K562 (cell line): ENCODE data around the gene TAC1. TPM values are rescaled to one million over a fixed set of nuclear protein-coding genes. Genes with fewer than 3 reads are reported as not detected.

Experiments used
- ATAC-seq: fragments of 200-7000 bp; cut with Tn5 transposase; 3 replicates; pipeline ENCODE4 v1.9.1; 2020; ENCODE audit warnings: moderate library complexity
- BruUV-seq: library from RNA; stranded (reverse); fragments of 400-500 nt; replicated peaks from 2 replicates; lab custom pipeline; 2021; lab: Mats Ljungman, UMichigan
- CTCF ChIA-PET: fragments of 300-600 bp; formaldehyde crosslinking; extraction: SDS; loops from one replicate; lab custom pipeline; 2021; ENCODE audit warnings: low intra/inter-chr PET ratio; lab: Yijun Ruan, JAX
- POLR2A ChIA-PET: fragments of 300-600, 350-650 bp; sonication (Branson Sonifier 250); formaldehyde crosslinking; extraction: SDS; loops from one replicate; lab custom pipeline; 2021; ENCODE audit warnings: antibody characterized with exemption, inconsistent platforms; lab: Yijun Ruan, JAX
- DNase-seq, 4 experiments: peaks; one replicate each; pipeline versions ENCODE4 v3.0.0 to v3.0.0-alpha.2; 2011 to 2018; ENCODE audit warnings: low spot score in 3 of 4, mixed read lengths in 3 of 4; ENCODE audit errors: extremely low read depth in 1 of 4
- FAIRE-seq: peaks from 2 replicates; lab custom pipeline; 2011; peaks lifted over from hg19 to GRCh38; lab: Jason Lieb, UNC
- H2AFZ ChIP-seq: 2 replicates; pipeline ENCODE4 v1.6.0; 2011; ENCODE audit warnings: low read depth, low read length, control low read depth, inconsistent platforms
- H3K27ac ChIP-seq: fragments of 200-600 bp; 3 replicates; pipeline ENCODE4 v1.8.0; 2011; ENCODE audit warnings: low read depth, mild to moderate bottlenecking, control low read depth, inconsistent platforms, low read length, moderate library complexity, mixed read lengths; ENCODE audit errors: extremely low read depth
- H3K27me3 ChIP-seq, 2 experiments: fragments of 300-600 bp in 1 of 2; 2 replicates in 1 of 2; 3 replicates in 1 of 2; pipeline versions ENCODE4 v1.6.0 to v1.8.0; 2011; ENCODE audit warnings: inconsistent platforms in 2 of 2, low read length in 2 of 2, mild to moderate bottlenecking in 1 of 2, mixed read lengths in 1 of 2, moderate library complexity in 1 of 2; ENCODE audit not compliant: control insufficient read depth in 2 of 2, insufficient read depth in 2 of 2
- H3K36me3 ChIP-seq: fragments of 300-600 bp; 3 replicates; pipeline ENCODE4 v1.8.0; 2011; ENCODE audit warnings: mild to moderate bottlenecking, low read length, inconsistent platforms; ENCODE audit not compliant: control insufficient read depth, insufficient read depth
- H3K4me1 ChIP-seq, 2 experiments: fragments of 200-600 bp in 1 of 2; replicated peaks in 1 of 2; 2 replicates in 1 of 2; 3 replicates in 1 of 2; pipeline versions ENCODE4 v1.5.1 to v1.8.0; 2011; ENCODE audit warnings: inconsistent platforms in 2 of 2, low read length in 2 of 2, mild to moderate bottlenecking in 1 of 2, mixed read lengths in 1 of 2, moderate library complexity in 1 of 2; ENCODE audit not compliant: control insufficient read depth in 2 of 2, insufficient read depth in 2 of 2
- H3K4me2 ChIP-seq: 2 replicates; pipeline ENCODE4 v1.6.1; 2011; ENCODE audit warnings: low read length, control low read depth, inconsistent platforms, mixed read lengths; ENCODE audit not compliant: insufficient read depth
- H3K4me3 ChIP-seq: fragments of 200-600 bp; sonication (generic), shearing (Covaris generic); 2 replicates; pipeline ENCODE4 v1.5.1; 2016; ENCODE audit warnings: control low read depth, inconsistent platforms
- H3K79me2 ChIP-seq: fragments of 200-600 bp; 3 replicates; pipeline ENCODE4 v1.8.0; 2011; ENCODE audit warnings: low read length, inconsistent platforms; ENCODE audit not compliant: control insufficient read depth, insufficient read depth
- H3K9ac ChIP-seq, 2 experiments: 2 replicates each; pipeline versions ENCODE4 v1.6.0 to v1.6.1; 2011; ENCODE audit warnings: low read depth in 2 of 2, low read length in 2 of 2, control low read depth in 1 of 2, inconsistent platforms in 1 of 2, mild to moderate bottlenecking in 1 of 2, mixed read lengths in 1 of 2; ENCODE audit not compliant: insufficient read depth in 1 of 2
- H3K9me1 ChIP-seq: one replicate; pipeline ENCODE4 v1.6.0; 2011; ENCODE audit warnings: inconsistent platforms, mild to moderate bottlenecking, low read length, moderate library complexity; ENCODE audit not compliant: control insufficient read depth, insufficient read depth
- H3K9me3 ChIP-seq: replicated peaks from 2 replicates; pipeline ENCODE4 v1.5.1; 2011; ENCODE audit warnings: low read depth, low read length, inconsistent platforms; ENCODE audit not compliant: control insufficient read depth, insufficient read depth
- H4K20me1 ChIP-seq: replicated peaks from 2 replicates; pipeline ENCODE4 v1.6.1; 2011; ENCODE audit warnings: low read length, inconsistent platforms, mixed read lengths; ENCODE audit not compliant: control insufficient read depth, insufficient read depth
- DACH1 ChIP-seq: fragments of 450-650 bp; IDR thresholded peaks from 2 replicates; pipeline ENCODE4 v1.6.1; 2018; ENCODE audit not compliant: partially characterized antibody
- FIP1L1 ChIP-seq: fragments of 200-400 bp; formaldehyde crosslinking; IDR thresholded peaks from 2 replicates; pipeline ENCODE4 v1.6.1; 2018; ENCODE audit warnings: mild to moderate bottlenecking, low read depth, low read length; ENCODE audit not compliant: poor library complexity, severe bottlenecking
- HOMEZ ChIP-seq: fragments of 250-450 bp; sonication (Bioruptor Pico); IDR thresholded peaks from 2 replicates; pipeline ENCODE4 v1.4.0; 2020; ENCODE audit warnings: mild to moderate bottlenecking, moderate library complexity
- IRF2 ChIP-seq: sonication (generic); formaldehyde crosslinking; IDR thresholded peaks from 2 replicates; pipeline ENCODE4 v1.8.1; 2022; ENCODE audit warnings: mild to moderate bottlenecking, missing genetic modification reagents
- KLF13 ChIP-seq: fragments of 450-650 bp; IDR thresholded peaks from 2 replicates; pipeline ENCODE4 v1.6.1; 2016; ENCODE audit warnings: missing genetic modification characterization, low read depth, mild to moderate bottlenecking, missing compliant biosample characterization, moderate library complexity, borderline replicate concordance
- LARP7 ChIP-seq: fragments of 450-650 bp; IDR thresholded peaks from 2 replicates; pipeline ENCODE4 v1.6.1; 2016
- MCM3 ChIP-seq: fragments of 450-650 bp; IDR thresholded peaks from 2 replicates; pipeline ENCODE4 v1.6.1; 2016
- NEUROD1 ChIP-seq: fragments of 150-350 bp; IDR thresholded peaks from 2 replicates; pipeline ENCODE4 v1.6.1; 2014; ENCODE audit warnings: borderline replicate concordance, low read length, low read depth; ENCODE audit not compliant: partially characterized antibody
- NFXL1 ChIP-seq: fragments of 450-650 bp; formaldehyde crosslinking; IDR thresholded peaks from 2 replicates; pipeline ENCODE4 v1.4.0; 2021; ENCODE audit warnings: mild to moderate bottlenecking
- NR2C1 ChIP-seq, 2 experiments: fragments of 450-650 bp; IDR thresholded peaks; 2 replicates each; pipeline ENCODE4 v1.6.1; 2017; ENCODE audit warnings: mild to moderate bottlenecking in 2 of 2, antibody characterized with exemption in 1 of 2, inconsistent platforms in 1 of 2, missing compliant biosample characterization in 1 of 2, missing genetic modification characterization in 1 of 2
- PTBP1 ChIP-seq: fragments of 200-400 bp; formaldehyde crosslinking; IDR thresholded peaks from 2 replicates; pipeline ENCODE4 v1.6.1; 2017; ENCODE audit warnings: low read depth, low read length
- SIRT6 ChIP-seq: IDR thresholded peaks from one replicate; pipeline ENCODE4 v1.6.1; 2012; ENCODE audit warnings: low read depth, mild to moderate bottlenecking, control low read depth, inconsistent platforms, low read length, moderate library complexity
- XRCC4 ChIP-seq: IDR thresholded peaks from one replicate; pipeline ENCODE4 v1.6.1; 2011; ENCODE audit not compliant: insufficient read depth, insufficient read length; ENCODE audit errors: extremely low read depth
- ZNF124 ChIP-seq: sonication (generic); formaldehyde crosslinking; IDR thresholded peaks from 2 replicates; pipeline ENCODE4 v1.8.1; 2022; ENCODE audit warnings: missing genetic modification reagents
- ZNF518B ChIP-seq: fragments of 250-450 bp; sonication (Bioruptor Pico); IDR thresholded peaks from 2 replicates; pipeline ENCODE4 v1.5.0; 2021; ENCODE audit warnings: mild to moderate bottlenecking, moderate library complexity
- ZNF778 ChIP-seq: fragments of 450-650 bp; formaldehyde crosslinking; IDR thresholded peaks from 2 replicates; pipeline ENCODE4 v1.4.0; 2020; ENCODE audit warnings: mild to moderate bottlenecking, moderate library complexity
- WGBS: fragments of 100-300 bp; shearing (Covaris generic); methylation state at CpG from one replicate; pipeline ENCODE4 v1.1.6; 2016; ENCODE audit warnings: low coverage, mixed read lengths; ENCODE audit not compliant: insufficient coverage; ENCODE audit errors: missing lambda C conversion rate; 5-methylcytosine and 5-hydroxymethylcytosine counted together
- in situ Hi-C: fragments of 300-500 bp; cut with MboI; formaldehyde crosslinking; loops from 4 replicates; pipeline ENCODE4 v1.15.0; 2018; ENCODE audit warnings: inconsistent platforms, mixed read lengths
- intact Hi-C: fragments of 100-400 bp; cut with micrococcal nuclease; formaldehyde crosslinking; loops from 2 replicates; pipeline ENCODE4 v1.14.2; 2022
- polyA plus RNA-seq, 8 experiments: library from polyadenylated mRNA; depleted of rRNA in 4 of 8; stranded (reverse) in 5 of 8; unstranded in 3 of 8; fragments of >200 nt; fragmentation: Nextera tagmentation in 2 of 8; fragmentation: Illumina TruSeq in 1 of 8; extraction: Ambion mirVana in 2 of 8; extraction: Trizol in 1 of 8; gene quantifications; 2 replicates each; pipeline versions ENCODE4 v1.2.1 to v1.2.3, GENCODE V29; 2011 to 2014; ENCODE audit warnings: inconsistent platforms in 1 of 8, missing spikeins in 1 of 8
- total RNA-seq, 7 experiments: library from RNA; depleted of rRNA in 6 of 7; stranded (reverse); fragments of >200 nt in 6 of 7; fragmentation: Illumina TruSeq in 2 of 7; extraction: Trizol in 2 of 7; gene quantifications; 2 replicates each; pipeline versions ENCODE4 v1.2.1 to v1.2.3, GENCODE V29; 2011 to 2021; ENCODE audit warnings: low replicate concordance in 1 of 7

The TAC1 gene
- total and polyA plus RNA-seq, 9 of the 15 experiments (the other 6 are each of a cell fraction or from before 2014, with no cell fraction given) = 0.06 to 0.12 TPM; not detected in 7

- TF ChIP-seq HOMEZ (CRISPR knock-in tag) = no peak
- TF ChIP-seq NEUROD1 = no peak
- TF ChIP-seq LARP7 = no peak
- TF ChIP-seq DACH1 = no peak
- no peak for TF ChIP-seq NFXL1 (CRISPR knock-in tag)
- no peak for TF ChIP-seq MCM3
- TF ChIP-seq IRF2 = no peak
These were observed 2.4 kb downstream of the TAC1 start (continued) for GRCh38 chr7:97734255-97734654.

- Histone ChIP-seq H2AFZ (no peak overlapping the region), H3K36me3 (no peaks in the 10 kb centered on the region), H3K4me1 (peaks cover 0 to 14% of the 10 kb centered on the region in 2 experiments; a peak in 2 of 5 replicates), H3K9me1 (no peaks in the 10 kb centered on the region), H3K79me2 (no peaks in the 10 kb centered on the region), H3K4me3 (no peak overlapping the region), H3K9ac (no peak overlapping the region), H3K9me3 (no peaks in the 10 kb centered on the region), H3K4me2 (no peak overlapping the region), H3K27ac (no peak overlapping the region), H3K27me3 (peaks cover 29 to 37% of the 10 kb centered on the region in 2 experiments), H4K20me1 (no peaks in the 10 kb centered on the region)
- WGBS = 2% methylated on average over 3 of the region's 3 CpGs
- ATAC-seq (no peak), DNase-seq (no peak), FAIRE-seq (no peak)
- no peak for TF ChIP-seq PTBP1
- no peak for TF ChIP-seq ZNF518B (CRISPR knock-in tag)
- TF ChIP-seq ZNF778 (CRISPR knock-in tag) = no peak
- TF ChIP-seq FIP1L1 = no peak
- no peak for TF ChIP-seq ZNF124 (CRISPR knock-in tag)
- no peak for TF ChIP-seq NR2C1 (IDR thresholded peaks at IDR 0.05)
- no peak for TF ChIP-seq NR2C1 (tag; IDR thresholded peaks at IDR 0.05)
- TF ChIP-seq KLF13 (tag) = no peak
- no peak for TF ChIP-seq XRCC4
- no peak for TF ChIP-seq NFXL1 (CRISPR knock-in tag)
- TF ChIP-seq SIRT6 = no peak
- POLR2A ChIA-PET = interaction anchor here (0.6 kb wide), 1 partner anchor 40 kb away, joined by 3 read pairs; no protein-coding TSS in a partner anchor
- intact Hi-C loops = no loop called here
- CTCF ChIA-PET = no interaction called here
- no TSS peak for BruUV-seq
- in situ Hi-C loops = no loop called here
These were observed 3.2 kb downstream of the TAC1 start for GRCh38 chr7:97735075-97735474.
